Keratinocyte (primary cell): Measurements from ENCODE around the gene MGLL.

Experiments used
- EZH2 ChIP-seq: IDR thresholded peaks from one replicate; pipeline ENCODE4 v1.6.1; 2012; ENCODE audit warnings: inconsistent platforms, mild to moderate bottlenecking, low read length, moderate library complexity
- TF ChIP-seq, protein P1 (sequence below), 3 experiments: IDR thresholded peaks in 1 of 3; conservative IDR thresholded peaks in 1 of 3; optimal IDR thresholded peaks in 1 of 3; 2 replicates in 2 of 3; 3 replicates in 1 of 3; pipeline versions ENCODE3 to v1.5.1; 2011; ENCODE audit warnings: low read length in 3 of 3, mild to moderate bottlenecking in 3 of 3, moderate library complexity in 2 of 3, control low read depth in 1 of 3, inconsistent platforms in 1 of 3; ENCODE audit not compliant: insufficient read depth in 2 of 3; ENCODE audit errors: extremely low read depth in 1 of 3

DNA sequence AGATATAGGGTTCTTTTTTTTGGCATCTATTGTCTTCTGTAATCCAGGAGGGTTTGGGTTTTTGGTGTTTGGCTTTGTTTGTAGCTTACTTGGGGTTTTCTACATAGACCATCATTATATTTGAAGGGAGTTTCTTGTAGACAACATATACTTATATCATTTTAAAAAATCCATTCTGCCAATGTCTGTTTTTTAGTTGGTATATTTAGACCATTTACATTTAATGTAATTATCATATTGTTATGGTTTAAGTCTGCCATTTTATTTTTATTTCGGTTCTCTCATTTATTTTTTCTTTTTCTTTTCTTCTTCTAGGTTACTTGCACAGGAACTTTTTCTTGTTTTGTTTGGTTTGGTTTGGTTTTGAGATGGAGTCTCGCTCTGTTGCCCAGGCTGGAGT is 5.5 kb upstream of the MGLL start:
- TF ChIP-seq, protein P1, sequence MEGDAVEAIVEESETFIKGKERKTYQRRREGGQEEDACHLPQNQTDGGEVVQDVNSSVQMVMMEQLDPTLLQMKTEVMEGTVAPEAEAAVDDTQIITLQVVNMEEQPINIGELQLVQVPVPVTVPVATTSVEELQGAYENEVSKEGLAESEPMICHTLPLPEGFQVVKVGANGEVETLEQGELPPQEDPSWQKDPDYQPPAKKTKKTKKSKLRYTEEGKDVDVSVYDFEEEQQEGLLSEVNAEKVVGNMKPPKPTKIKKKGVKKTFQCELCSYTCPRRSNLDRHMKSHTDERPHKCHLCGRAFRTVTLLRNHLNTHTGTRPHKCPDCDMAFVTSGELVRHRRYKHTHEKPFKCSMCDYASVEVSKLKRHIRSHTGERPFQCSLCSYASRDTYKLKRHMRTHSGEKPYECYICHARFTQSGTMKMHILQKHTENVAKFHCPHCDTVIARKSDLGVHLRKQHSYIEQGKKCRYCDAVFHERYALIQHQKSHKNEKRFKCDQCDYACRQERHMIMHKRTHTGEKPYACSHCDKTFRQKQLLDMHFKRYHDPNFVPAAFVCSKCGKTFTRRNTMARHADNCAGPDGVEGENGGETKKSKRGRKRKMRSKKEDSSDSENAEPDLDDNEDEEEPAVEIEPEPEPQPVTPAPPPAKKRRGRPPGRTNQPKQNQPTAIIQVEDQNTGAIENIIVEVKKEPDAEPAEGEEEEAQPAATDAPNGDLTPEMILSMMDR (optimal IDR thresholded peaks at IDR 0.05 in 1 of 3, IDR thresholded peaks at IDR 0.05 in 1 of 3, conservative IDR thresholded peaks at IDR 0.05 in 1 of 3; ENCODE audit: extremely low read depth in 1 of 3, insufficient read depth in 2 of 3, low read length in 3 of 3), result no peak
- TF ChIP-seq EZH2, result no peak
